ENCODE measurements around the gene BDP1.
"Not testable (repeated sequence)": the region's sequence is repeated elsewhere in the genome, so short reads cannot be mapped to it uniquely, and the experiment has no call there.

BDP1 gene

GRCh38 chr5:71481441-71481840 lies 26.0 kb downstream of the BDP1 start:
- DNase-seq (ENCODE audit: extremely low spot score) = no peak
- CTCF ChIA-PET = no interaction called here
- TF ChIP-seq L3MBTL2 (conservative IDR thresholded peaks at IDR 0.05) (no peak), LEF1 (IDR thresholded peaks at IDR 0.05; ENCODE audit: borderline replicate concordance) (no peak), NFRKB (IDR thresholded peaks at IDR 0.05) (no peak), PKNOX1 (IDR thresholded peaks at IDR 0.05) (no peak), BHLHE40 (IDR thresholded peaks at IDR 0.05; ENCODE audit: borderline replicate concordance) (no peak), ELF4 (IDR thresholded peaks at IDR 0.05) (no peak), ARNT (IDR thresholded peaks at IDR 0.05) (no peak), CTBP1 (IDR thresholded peaks at IDR 0.05; ENCODE audit: borderline replicate concordance) (no peak), HDGF (IDR thresholded peaks at IDR 0.05; ENCODE audit: borderline replicate concordance) (no peak), FOXM1 (IDR thresholded peaks at IDR 0.05; ENCODE audit: borderline replicate concordance) (no peak), ZNF384 (IDR thresholded peaks at IDR 0.05) (no peak), TARDBP (IDR thresholded peaks at IDR 0.05) (no peak), FOXK2 (IDR thresholded peaks at IDR 0.05) (no peak), FOXA1 (IDR thresholded peaks at IDR 0.05) (no peak), SP1 (IDR thresholded peaks at IDR 0.05) (no peak), SUZ12 (IDR thresholded peaks at IDR 0.05) (no peak)
- POLR2A ChIA-PET = no interaction called here

- ChIA-PET POLR2A (no interaction called here), CTCF (no interaction called here)
- TF ChIP-seq LEF1 (IDR thresholded peaks at IDR 0.05; ENCODE audit: borderline replicate concordance) (no peak), BHLHE40 (IDR thresholded peaks at IDR 0.05; ENCODE audit: borderline replicate concordance) (no peak), SP1 (IDR thresholded peaks at IDR 0.05) (no peak), ELF4 (IDR thresholded peaks at IDR 0.05) (no peak), PKNOX1 (IDR thresholded peaks at IDR 0.05) (no peak), ARNT (IDR thresholded peaks at IDR 0.05) (no peak), SUZ12 (IDR thresholded peaks at IDR 0.05) (no peak), FOXM1 (IDR thresholded peaks at IDR 0.05; ENCODE audit: borderline replicate concordance) (no peak), CTBP1 (IDR thresholded peaks at IDR 0.05; ENCODE audit: borderline replicate concordance) (no peak), NFRKB (IDR thresholded peaks at IDR 0.05) (no peak), TARDBP (IDR thresholded peaks at IDR 0.05) (no peak)
- DNase-seq (ENCODE audit: extremely low spot score) = no peak
These were observed 26.7 kb downstream of the BDP1 start for GRCh38 chr5:71482132-71482531.

GRCh38 chr5:71483355-71483754 lies 27.9 kb downstream of the BDP1 start:
- TF ChIP-seq ZNF384 (IDR thresholded peaks at IDR 0.05) (no peak), NFRKB (IDR thresholded peaks at IDR 0.05) (no peak), FOXK2 (IDR thresholded peaks at IDR 0.05) (no peak), SP1 (IDR thresholded peaks at IDR 0.05) (no peak), LEF1 (IDR thresholded peaks at IDR 0.05; ENCODE audit: borderline replicate concordance) (no peak), PKNOX1 (IDR thresholded peaks at IDR 0.05) (no peak), TARDBP (IDR thresholded peaks at IDR 0.05) (no peak), ARNT (IDR thresholded peaks at IDR 0.05) (no peak), FOXM1 (IDR thresholded peaks at IDR 0.05; ENCODE audit: borderline replicate concordance) (no peak), L3MBTL2 (conservative IDR thresholded peaks at IDR 0.05) (no peak), ELF4 (IDR thresholded peaks at IDR 0.05) (no peak), BHLHE40 (IDR thresholded peaks at IDR 0.05; ENCODE audit: borderline replicate concordance) (no peak), CTBP1 (IDR thresholded peaks at IDR 0.05; ENCODE audit: borderline replicate concordance) (no peak), SUZ12 (IDR thresholded peaks at IDR 0.05) (no peak), HDGF (IDR thresholded peaks at IDR 0.05; ENCODE audit: borderline replicate concordance) (no peak), FOXA1 (IDR thresholded peaks at IDR 0.05) (no peak)
- ChIA-PET CTCF (no interaction called here), POLR2A (no interaction called here)
- no peak for DNase-seq (ENCODE audit: extremely low spot score)

GRCh38 chr5:71492817-71493615 lies 37.6 kb downstream of the BDP1 start:
- no peak for TF ChIP-seq ARNT (IDR thresholded peaks at IDR 0.05)
- TF ChIP-seq TARDBP (IDR thresholded peaks at IDR 0.05) = no peak
- TF ChIP-seq FOXA1 (IDR thresholded peaks at IDR 0.05) = no peak
- no peak for TF ChIP-seq FOXK2 (IDR thresholded peaks at IDR 0.05)
- TF ChIP-seq ELF4 (IDR thresholded peaks at IDR 0.05) = no peak
- TF ChIP-seq BHLHE40 (IDR thresholded peaks at IDR 0.05; ENCODE audit: borderline replicate concordance) = no peak
- TF ChIP-seq PKNOX1 (IDR thresholded peaks at IDR 0.05) = no peak
- TF ChIP-seq LEF1 (IDR thresholded peaks at IDR 0.05; ENCODE audit: borderline replicate concordance) = no peak
- no peak for TF ChIP-seq ZNF384 (IDR thresholded peaks at IDR 0.05)
- TF ChIP-seq L3MBTL2 (conservative IDR thresholded peaks at IDR 0.05) = no peak
- no peak for TF ChIP-seq FOXM1 (IDR thresholded peaks at IDR 0.05; ENCODE audit: borderline replicate concordance)
- no peak for TF ChIP-seq SUZ12 (IDR thresholded peaks at IDR 0.05)
- no peak for TF ChIP-seq HDGF (IDR thresholded peaks at IDR 0.05; ENCODE audit: borderline replicate concordance)
- TF ChIP-seq CTBP1 (IDR thresholded peaks at IDR 0.05; ENCODE audit: borderline replicate concordance) = no peak
- TF ChIP-seq SP1 (IDR thresholded peaks at IDR 0.05) = no peak
- POLR2A ChIA-PET = no interaction called here

GRCh38 chr5:71494202-71494601 lies 38.8 kb downstream of the BDP1 start:
- DNase-seq (ENCODE audit: extremely low spot score); CTCF ChIA-PET; POLR2A ChIA-PET: not testable (repeated sequence)

More at GRCh38 chr5:71492817-71493615, 37.6 kb downstream of the BDP1 start:
- CTCF ChIA-PET = no interaction called here
- no peak for DNase-seq (ENCODE audit: extremely low spot score)

- CTCF ChIA-PET; DNase-seq (ENCODE audit: extremely low spot score); POLR2A ChIA-PET: not testable (repeated sequence)
These were observed 43.3 kb downstream of the BDP1 start for GRCh38 chr5:71498756-71499155.
